HG03060 (cell line): ENCODE measurements around the gene CFAP97D2.
"Not testable (repeated sequence)": the region's sequence is repeated elsewhere in the genome, so short reads cannot be mapped to it uniquely, and the experiment has no call there.

Source experiments
- ATAC-seq: cut with Tn5 transposase; IDR thresholded peaks from one replicate; pipeline ENCODE4 v1.9.1; 2021; ENCODE audit warnings: low read depth, moderate number of reproducible peaks; ENCODE audit not compliant: unreplicated experiment

The CFAP97D2 gene

DNA sequence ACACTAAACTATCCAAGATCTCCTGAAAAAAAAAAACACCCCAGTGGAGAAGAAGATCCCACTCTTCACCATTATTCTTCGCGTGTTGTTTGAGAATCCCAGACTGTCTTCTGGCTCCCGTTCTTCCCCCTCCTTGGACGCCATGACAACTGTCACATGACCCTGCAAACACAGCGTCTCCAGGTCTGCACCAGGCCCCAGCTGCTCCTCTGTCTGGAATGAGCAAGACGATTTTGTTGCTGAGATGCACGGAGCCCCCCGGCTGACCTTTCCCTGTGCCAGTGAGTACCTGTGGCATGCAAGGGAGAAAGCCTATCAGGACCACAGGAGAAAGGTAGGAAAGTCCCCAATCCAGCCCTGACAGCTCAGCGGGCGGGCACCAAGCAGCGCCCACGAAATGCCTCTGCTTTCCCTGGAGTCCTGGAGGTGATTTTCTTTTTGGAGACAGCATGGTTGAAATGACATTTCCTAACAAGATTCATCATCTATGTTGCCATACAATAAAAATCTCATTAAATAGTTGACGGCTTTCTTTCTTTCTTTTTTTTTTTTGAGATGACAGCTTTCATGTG, at the start of gene CFAP97D2:
TSS of gene CFAP97D2 (plus strand) at position 171 of the 572 bp plus-strand sequence. CDS start at position 245, 74 bp downstream.
- no peak for ATAC-seq

DNA sequence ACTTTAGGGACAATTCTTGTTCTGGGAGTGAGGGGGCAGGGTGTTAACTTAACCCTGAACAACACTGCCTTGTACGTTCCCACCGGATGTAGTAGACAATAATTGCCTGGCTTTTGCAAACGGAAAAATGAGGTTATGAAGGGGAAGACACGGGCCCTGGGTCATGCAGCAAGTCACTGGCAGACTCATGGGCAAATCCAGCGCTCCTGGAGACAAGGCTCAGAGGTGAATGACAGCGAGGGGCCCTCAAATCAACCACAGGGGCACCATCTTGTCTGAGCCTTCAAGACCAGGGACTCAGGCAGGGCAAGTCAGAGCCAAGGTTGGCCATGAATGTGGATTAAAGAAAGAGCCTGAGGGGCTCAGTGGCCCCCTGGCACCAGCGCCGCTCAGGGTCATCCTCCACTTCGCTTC, 49.4 kb upstream of the CFAP97D2 start:
- ATAC-seq = no peak

DNA sequence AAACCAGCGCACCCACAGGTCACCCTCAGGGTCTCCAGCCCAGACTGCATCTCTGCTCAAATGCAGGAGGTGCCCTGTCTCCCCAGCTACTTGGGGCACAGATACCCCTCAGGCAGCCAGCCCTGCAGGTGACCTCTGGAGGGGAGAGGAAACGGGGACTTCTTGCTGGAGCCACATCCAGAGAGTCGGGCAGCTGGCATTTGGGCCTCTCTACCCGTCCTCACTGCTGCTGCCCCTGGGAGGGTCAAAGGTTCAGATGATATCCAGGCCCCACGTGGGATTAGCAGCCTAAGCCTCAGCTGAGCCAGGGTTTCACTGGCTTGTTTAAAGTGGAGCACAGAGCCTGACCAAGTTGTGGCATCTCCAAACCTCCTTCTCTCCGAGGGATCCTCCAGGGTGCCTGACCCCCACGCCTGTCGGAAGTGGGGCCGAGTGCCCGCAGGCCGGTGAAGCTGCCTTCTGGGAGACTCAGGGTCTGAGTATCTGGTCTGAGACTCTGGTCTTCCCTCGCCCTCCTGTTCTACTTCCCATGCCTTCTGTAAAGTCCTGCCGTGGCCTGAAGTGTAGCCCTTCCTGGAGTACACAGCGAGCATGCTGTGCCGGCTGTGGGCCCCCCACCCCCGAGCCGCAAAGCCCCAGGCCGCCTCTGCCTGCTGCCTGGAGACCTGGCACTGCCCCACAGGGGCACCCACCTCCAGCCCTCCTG, 48.8 kb upstream of the CFAP97D2 start:
- no peak for ATAC-seq

DNA sequence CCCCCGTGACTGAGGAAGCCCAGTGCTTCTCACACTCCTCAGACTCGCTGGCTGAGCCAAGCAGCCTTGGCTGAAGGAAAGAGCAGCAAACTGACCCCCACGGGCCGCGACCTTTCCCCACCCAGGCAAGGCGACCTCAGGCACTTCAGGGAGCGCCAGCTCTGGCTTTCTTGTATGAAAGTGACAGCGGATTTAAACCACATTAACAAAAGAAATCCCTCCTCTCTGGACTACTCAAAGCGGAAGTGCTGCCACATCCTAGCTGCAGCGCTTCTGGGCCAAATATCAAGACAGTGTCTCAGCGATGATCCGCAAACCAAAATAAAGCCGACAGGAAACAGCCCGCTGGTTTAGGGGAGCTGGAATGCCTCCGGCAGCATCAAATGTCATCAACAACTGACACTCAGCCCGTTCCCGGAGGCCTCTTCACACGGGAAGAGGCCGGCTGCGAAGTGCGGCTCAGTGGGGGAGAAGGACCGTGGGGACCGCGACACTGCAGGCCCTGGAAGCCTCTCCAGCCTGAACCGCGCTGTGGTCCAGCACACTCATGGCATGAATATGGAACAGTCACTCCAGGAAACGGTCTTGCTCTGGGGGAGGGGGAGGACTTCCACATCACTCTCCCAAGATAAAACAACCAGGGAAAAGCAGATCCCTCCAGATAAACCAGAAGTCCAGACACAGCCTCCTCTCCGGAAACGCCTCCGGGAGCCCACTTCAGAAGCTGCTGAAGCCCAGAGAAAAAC, 48.0 kb upstream of the CFAP97D2 start:
- ATAC-seq = no peak

DNA sequence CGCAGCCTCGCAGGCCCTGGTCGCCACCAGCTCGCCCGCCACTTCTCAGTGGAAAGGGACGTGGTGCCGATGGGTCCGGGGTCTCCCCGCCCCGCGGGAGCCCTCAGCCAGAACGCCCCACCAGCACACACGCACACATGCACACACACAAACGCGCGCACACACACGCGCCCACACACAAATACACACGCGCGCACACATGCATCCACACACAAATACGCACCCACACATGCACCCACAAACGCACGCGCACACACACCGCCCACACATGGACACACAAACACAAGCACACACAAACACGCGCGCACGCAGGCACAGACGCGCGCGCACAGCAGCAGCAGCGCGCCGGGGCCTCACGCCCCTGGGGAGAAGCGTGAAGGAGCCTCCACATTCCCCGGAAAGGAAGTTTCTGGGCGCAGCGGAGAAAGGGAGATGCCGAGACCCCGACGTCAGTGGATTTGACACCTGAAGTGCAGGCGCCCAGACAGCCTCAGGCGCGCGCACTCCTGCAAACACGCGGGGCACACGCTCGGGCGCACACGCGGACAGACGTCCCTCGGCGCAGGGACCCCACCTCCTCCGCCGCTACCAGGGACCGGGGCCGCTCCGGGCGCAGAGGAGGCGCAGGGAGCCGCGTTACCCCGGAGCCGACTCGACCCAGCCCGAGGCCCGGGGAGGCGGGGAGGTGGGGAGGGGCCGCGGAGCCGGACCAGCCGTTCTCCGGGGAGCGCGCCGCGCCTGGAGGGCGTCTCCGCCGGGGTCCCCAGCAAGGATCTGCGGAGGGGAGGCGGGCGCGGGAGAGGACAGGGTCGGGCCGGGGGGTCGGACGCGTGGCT, 47.3 kb upstream of the CFAP97D2 start:
- ATAC-seq = no peak

DNA sequence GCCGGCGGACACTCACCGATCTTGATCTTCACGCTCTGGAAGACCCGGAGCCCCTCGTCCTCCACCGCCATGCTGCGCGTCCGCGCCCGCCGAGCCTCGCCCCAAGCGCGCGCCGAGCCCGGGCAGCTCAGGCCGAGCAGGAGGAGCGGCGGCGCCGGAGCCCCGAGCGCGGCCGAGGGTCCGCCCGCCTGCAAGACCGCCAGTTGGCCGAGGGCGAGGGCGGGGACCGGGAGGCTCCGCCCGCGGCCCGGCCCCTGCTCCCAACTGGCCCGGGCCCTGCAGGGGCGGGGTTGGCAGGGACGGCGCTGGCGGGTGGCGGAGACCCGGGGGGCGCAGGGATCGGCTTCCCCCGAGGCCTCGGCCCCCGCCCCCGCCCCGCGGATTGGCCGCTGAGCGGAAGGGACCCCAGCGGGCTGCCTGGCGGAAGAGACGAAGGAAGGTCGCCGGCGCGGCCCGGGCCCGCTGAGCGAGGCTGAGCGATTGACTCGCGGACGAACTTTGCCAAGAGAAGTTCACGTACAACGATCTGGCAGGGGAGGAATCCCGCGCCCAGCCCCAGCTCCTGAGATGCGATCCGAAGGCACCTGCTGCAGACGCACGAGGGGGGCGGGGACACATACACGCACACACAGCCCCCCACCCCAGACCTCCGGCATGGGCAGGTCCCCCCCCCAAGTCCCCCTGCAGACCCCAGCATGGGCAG, 46.5 kb upstream of the CFAP97D2 start, which contains the start of gene RASA3:
TSS of gene RASA3 (minus strand) at position 205 of the 703 bp plus-strand sequence. CDS start at position 71, 134 bp downstream.
- ATAC-seq = no peak

DNA sequence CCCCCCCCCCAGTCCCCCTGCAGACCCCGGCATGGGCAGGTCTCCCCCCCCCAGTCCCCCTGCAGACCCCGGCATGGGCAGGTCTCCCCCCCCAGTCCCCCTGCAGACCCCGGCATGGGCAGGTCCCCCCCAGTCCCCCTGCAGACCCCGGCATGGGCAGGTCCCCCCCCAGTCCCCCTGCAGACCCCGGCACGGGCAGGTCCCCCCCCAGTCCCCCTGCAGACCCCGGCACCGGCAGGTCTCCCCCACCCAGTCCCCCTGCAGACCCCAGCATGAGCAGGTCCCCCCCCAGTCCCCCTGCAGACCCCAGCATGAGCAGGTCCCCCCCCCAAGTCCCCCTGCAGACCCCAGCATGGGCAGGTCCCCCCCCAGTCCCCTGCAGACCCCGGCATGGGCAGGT, 45.9 kb upstream of the CFAP97D2 start:
- not testable (repeated sequence) for ATAC-seq

DNA sequence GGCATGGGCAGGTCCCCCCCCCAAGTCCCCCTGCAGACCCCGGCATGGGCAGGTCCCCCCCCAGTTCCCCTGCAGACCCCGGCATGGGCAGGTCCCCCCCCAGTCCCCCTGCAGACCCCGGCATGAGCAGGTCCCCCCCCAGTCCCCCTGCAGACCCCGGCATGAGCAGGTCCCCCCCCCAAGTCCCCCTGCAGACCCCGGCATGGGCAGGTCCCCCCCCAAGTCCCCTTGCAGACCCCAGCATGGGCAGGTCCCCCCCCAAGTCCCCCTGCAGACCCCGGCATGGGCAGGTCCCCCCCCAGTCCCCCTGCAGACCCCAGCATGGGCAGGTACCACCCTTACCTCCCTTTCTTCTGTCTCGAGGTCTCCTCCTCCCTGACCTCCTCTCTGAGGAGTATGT, 45.5 kb upstream of the CFAP97D2 start:
- not testable (repeated sequence) for ATAC-seq

DNA sequence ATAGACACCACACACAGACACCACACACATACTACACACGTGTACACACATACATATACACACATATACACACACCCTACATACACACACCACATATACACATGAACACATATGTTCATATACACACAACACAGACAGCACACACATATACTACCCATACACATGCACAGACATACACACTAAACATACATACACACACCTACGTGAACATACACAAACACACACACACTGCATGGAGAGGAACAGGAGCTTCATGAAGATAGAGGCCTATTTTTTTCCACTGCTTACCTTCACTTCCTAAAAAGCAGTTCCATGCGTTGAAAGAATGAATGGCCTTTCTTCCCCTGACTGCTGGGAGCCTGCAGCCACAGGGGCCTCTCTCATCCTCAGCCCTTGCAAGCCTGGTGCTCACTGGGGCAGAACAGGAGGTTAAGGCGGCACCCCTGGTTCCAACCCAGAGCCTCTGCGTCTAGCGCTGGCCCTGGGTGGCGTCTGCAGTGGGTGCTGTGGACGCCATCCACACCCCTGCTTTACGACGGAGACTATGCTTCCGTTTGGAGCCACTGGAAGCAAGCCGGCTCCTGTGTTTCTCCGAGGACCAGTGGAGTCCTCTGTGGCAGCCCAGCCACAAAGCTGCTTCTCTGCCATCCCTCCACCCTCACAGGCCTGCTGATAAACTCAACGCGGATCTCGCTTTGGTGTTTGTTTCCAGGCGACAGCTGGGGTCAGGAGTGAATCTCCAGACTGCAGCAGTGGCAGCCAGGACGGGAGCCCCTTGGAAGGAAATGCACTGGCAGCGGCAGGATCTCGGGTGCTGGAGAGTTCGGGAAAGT, 44.7 kb upstream of the CFAP97D2 start:
- no peak for ATAC-seq

DNA sequence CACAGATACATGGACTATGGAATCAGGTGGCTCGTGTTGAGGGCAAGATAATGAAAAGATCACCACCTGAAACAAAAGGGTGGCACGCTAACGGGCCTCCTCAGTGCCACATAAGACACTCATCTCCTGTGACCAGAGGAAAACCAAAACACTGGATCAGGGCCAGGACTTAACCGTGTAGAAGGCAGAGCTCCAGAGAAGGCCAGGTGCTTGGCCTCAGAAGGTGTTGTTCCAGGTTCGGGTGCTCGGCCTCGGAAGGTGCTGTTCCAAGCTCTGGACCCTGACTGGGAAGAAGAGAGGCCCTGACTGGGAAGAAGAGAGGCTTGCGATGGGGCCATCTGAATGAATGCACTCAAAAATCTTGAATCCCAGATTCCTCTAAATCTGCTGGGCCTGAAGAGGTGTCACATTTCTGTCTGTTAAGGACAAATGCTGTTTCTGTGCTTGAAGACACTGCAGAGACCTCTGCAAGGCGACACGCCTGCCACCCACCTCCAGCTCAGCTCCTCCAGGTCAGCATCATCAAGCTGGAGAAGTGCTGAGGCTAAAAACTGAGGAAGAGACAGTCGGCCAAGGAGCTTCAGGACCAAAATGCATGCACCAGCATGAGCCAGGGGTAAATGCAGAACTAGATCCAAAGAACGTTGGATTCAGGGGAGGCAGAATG, 44.0 kb upstream of the CFAP97D2 start:
- ATAC-seq = no peak

DNA sequence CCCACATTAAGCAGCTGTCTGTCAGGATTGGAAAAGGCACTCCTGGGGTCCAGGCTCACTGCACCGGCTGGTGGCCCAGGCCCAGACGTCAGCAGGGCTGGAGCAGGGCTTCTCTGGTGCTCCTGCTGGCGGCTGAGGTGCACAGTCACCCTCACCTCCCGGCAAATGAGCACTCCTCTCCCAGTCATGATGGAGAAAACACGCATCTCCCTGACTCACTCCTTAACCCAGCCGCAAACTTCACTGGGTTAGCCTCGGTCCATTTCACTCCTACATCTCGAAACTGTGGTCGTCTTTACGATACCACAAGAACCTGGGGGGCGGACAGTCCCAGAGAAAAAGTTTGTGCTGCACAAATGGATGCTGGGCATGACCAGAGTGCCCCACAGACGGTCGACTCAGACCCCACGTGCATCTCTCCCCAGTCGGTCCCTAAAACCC, 43.3 kb upstream of the CFAP97D2 start:
- no peak for ATAC-seq

DNA sequence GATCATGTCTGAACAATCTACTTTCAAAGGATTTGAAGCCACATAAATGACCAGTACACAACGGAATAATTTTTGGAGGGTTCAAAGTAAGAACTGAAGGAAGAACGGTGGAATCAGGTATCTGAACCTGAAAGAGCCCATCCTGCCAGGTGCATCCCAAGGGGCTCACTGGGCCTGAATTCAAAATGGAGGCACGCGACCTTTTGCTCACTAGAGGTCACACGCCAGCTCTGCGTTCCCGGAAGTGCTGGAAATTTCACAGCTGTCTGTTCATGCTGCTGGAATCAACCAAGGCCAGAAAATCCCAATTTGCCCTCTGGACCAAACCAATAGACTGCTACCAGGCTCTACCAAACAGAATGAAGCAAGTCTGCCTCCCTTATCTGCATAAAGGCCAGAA, 42.5 kb upstream of the CFAP97D2 start:
- ATAC-seq = no peak

DNA sequence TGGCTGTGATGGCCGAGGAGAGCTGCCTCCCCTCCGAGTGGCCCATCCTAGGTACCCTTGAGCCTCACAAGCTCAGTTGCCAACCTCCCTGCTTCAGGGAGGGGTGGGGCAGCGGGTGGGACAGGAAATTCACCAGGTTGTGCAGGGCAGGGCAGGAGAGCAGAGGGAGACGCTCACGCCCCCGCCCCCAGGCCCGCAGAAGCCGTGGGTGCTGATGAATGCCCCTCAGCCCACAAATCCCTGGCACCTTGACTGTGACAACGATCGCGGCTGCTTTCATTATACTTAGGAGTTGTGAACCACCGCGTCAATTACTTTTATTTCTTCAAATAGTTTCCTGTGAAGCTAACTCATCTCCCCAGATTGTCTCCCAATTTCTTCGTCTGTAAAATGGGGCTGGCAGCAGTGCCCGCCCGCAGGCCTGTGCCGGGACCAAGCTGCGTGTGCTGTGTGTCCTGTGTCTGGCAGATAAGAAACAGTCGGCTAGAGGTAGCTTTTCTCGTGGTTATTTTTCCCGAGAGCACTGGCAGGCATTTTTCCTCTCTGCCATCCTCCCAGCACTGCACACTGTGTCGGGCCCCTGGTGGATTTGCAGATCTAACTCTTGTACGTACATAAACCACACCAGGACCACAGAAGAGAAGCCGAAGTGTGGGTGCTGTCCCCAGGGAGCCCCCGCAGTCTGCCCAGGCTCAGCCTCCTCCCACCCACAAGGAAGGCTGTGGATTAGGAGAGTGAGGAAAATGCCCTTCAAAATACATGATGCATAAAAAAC, 38.7 kb upstream of the CFAP97D2 start:
- no peak for ATAC-seq

DNA sequence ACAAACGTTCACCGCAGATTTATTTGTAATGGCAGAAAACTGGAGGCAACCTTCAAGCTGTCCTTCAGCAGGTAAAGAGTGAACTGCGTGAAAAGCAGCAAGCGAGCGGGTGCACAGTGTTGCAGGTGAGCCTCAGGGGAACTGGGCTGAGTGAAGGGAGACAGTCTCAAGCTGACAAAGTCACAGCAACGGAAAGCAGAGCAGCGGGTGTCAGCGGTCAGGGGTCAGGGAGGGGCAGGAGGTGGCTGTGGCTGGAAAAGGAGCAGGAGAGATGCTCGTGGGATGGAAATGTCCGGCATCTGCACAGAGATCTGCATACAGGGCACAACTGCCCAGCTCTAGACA, 38.2 kb upstream of the CFAP97D2 start:
- no peak for ATAC-seq

DNA sequence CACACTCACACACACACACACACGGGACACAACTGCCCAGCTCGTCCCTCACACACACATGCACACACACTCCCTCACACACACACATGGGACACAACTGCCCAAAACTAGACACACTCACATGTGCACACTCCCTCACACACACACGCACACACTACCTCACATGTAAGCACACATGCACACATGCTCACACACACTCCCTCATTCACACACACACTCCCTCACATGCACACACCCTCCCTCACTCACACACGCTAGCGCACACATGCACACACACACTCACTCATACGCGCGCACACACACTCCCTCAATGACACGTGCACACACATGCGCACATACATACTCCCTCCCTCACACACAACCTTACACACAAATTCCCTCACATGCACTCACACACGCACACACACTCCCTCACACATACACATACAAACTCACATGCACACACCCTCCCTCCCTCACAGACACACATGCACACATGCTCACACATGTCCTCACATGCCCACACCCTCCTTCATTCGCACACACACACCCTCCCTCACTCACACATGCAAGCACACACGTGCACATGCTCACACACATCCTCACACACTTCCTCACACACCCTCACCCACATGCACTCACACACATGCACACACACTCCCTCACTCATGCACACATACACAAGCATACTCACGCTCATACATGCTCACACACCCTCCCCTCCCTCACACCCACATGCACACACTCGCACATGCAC, 37.6 kb upstream of the CFAP97D2 start:
- no peak for ATAC-seq

DNA sequence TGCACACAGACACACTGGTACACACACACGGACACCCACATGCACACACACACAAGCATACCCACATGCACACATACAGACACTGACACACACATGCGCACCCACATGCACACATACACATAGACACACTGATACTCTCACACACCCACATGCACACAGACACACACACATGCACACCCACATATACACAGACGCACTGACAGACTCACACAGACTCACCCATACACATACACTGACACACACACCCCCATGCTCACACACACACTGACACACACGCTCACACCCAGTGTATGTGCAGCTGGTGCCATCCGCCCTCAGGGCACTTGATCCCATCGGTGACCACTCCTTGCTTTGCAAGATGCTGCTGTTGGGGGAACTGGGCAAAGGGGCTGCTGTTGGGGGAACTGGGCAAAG, 36.9 kb upstream of the CFAP97D2 start:
- no peak for ATAC-seq
